NCI-H2081 (cell line): ENCODE results near the gene ERICH6B.

Source experiments
- DNase-seq, 2 experiments: peaks; one replicate each; lab custom pipeline; 2025; lab: John Stamatoyannopoulos, UW

ERICH6B gene

DNA sequence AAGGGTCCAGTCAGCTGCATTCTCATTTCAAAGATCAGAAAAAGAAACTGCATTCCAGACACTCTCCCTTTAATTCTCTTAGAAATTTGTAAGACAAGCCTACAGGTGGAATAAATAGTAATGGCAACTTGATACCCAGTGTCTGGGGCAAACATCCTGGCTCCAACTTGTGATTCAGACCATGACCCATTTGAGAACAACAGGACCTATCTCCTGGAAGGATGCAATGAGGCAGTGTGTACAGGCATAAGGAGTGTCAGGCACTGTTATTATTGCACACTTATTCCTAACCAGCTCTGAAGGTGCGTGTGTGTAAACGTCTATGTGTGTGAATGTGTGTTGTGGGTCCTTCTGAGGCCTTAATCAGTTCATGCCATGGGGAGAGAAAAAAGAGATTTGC, 13.9 kb downstream of the ERICH6B start:
- no peak for DNase-seq

DNA sequence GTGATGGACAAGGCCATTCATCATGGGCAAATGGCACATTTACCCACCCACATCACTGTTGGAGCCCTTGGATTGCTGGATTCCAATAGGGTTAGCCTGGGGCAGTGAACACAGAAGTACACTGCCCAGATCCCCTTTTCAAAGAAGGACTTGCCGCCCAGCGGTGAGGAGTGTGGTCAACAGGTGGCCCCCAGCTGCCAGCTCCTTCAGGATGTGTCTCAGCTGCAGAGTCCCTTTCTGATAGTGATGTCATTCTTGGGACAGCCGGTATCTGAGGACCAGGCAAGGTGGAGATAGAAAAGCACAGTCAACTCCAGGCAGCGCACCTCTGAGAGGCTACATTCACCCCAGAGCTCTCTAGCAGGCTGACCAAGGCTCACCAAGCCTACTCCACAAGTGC, 16.9 kb downstream of the ERICH6B start:
- DNase-seq = no peak

DNA sequence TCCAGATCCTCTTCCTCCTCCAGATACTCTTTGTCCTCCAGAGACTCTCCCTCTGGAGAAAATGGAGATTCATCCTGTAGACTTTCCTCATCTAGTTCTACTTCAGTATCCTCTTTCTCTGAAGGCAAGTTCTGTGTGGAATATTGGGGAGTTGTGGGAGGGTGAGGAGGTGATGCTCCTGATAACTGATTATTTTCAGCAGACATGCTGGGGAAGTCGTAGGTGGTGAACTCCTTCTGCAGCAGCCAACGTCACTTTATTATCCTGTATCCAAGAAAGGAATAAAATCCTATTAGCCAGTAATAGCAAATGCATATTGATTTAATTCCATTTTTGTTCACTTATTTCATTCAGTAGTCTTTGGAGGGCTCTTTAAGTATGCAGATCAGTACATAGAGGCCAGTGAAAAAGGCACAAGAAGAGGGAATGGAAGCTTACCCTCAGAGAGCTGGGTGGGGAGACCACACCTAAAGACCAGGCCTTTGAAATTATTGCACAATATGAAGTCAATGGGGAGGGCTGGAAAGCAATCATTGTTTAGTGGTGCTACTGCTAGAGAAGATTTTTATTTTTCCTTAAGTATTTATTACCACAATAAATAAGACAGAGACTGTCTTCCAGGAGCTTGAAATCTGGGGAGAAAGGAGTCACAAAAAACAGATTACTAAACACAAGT, 18.6 kb downstream of the ERICH6B start:
- no peak for DNase-seq

GRCh38 chr13:45595965-45596364, 19.6 kb downstream of the ERICH6B start:
- no peak for DNase-seq

- DNase-seq = no peak
Measured at GRCh38 chr13:45594764-45595163, 20.8 kb downstream of the ERICH6B start.

GRCh38 chr13:45594227-45594626, 21.3 kb downstream of the ERICH6B start:
- DNase-seq = no peak

DNA sequence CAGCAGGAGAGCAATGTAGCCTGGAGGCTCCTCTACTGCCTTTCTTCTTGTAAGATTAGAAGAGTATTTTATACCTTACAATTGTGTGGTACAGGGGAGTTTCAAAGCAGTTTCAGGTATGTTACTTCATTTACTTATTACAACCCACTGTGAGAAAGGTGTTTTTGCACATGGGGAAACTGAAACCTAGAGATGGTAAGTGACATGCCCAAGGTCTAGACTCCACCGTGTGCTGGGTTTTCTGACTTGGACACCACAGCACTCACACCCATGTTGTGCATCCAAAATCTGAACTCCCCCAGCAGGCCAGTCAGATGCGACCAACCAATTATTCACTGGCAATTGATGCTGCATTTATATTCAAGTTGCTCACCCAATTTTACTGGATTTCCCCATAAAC, 22.8 kb downstream of the ERICH6B start:
- no peak for DNase-seq

DNA sequence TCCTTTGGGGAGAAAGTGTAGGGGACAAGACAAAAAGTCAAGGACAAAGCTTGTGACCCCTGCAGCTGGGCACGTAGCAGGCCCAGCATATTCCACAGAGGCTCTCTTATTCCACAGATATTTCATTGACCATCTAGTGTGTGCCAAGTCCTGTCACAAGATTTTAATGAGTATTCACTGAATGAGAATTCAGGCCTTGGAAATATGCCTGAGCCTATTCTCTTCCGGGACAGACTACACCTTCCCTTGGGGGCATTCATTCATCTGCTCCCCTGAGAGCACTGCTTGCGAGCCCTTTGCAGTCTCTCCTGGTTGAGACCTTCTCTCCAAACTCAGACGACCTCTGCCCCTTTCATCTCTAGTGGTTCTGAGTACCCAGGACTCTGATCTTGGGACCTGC, 25.5 kb downstream of the ERICH6B start:
- no peak for DNase-seq

GRCh38 chr13:45587897-45588296, 27.6 kb downstream of the ERICH6B start:
- DNase-seq = no peak

DNA sequence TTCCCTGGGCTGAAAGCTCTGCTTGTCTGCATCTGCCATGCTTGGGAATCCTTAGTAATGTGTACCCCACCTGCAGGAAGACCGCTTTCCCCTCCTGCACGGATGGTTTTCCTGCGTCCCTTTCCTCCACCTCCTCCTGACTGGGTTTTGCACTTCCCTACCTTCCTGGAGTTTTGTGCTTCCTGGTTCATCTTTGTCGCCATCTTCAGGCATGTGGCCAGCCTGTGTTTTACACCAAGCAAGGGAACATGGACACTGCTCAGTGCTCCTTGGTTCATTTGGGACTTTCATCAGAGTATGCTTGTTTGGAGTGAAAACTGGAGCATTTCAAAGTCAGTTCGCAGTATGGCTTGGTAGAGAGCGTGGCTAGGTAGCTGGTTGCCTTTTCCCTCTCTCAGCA, 30.7 kb downstream of the ERICH6B start:
- no peak for DNase-seq

DNA sequence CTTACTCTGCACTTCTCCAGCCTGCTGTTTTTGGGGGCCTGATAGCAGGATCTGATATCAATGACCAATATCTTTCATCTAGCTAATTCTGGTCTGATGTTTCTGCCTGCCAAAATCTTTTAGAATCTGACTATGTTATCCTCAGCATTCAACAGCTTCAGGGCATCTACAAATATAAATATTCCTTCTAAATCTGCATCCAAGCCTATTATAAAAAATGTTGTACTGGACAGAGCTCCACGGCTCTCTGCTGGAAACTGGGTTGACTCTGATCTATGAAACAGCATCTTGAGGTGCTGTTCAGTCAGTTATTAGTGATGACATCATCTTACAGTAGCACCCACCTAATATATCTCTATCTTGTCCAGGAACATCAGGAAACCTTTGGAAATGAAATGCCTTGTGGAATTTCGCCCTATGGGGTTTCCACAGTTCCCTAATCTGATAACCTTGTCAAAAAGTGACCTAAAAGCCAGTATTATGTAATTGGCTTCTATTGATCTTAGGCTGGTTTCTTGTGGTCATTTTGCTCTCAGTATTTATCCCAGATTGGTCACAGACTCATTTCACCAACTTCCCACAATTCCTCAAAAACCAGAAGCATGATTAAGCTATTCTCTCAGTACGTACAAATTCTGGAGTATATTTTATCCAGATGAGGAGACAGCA, 33.0 kb downstream of the ERICH6B start:
- DNase-seq = no peak

DNA sequence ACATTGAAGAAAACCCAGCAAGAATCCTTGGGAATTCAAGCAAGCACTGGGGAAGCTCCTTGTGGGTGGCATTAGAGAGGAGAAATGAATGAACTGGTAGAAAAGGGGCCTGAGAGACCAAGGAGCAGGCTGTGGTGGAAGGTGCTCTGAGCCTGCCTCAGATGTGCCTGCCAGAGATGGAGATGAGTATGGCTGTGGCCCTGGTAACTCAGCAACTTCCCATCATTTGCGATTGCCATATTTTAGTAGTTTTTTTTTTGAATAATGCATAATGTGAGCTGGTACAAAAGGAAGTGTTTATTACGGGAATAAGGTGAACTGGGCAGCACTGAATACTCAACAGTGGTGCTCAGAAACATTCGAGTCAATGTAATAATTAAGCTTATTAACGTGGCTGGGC, 39.1 kb downstream of the ERICH6B start:
- DNase-seq = no peak

GRCh38 chr13:45575830-45576180, 39.7 kb downstream of the ERICH6B start:
- peak in 1 of 2 experiments; percentile 20 for DNase-seq

- no peak for DNase-seq
Measured at GRCh38 chr13:45575146-45575829, 40.3 kb downstream of the ERICH6B start.

DNA sequence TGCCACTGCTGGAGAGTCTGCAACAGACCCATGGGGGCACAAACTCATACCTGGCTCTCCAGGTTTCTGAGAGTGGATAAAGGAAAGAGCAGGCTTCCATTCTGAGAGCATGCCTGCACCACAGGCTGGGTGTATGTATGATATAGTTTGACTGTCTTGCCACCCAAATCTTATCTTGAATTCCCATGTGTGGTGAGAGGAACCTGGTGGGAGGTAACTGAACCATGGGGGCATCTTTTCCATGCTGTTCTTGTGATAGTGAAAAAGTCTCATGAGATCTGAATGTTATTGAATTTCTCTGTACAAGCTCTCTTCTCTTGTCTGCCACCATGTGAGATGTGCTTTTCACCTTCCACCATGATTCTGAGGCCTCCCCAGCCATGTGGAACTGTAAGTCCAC, 50.2 kb downstream of the ERICH6B start:
- DNase-seq = no peak

- no peak for DNase-seq
Measured at GRCh38 chr13:45564133-45564776, 51.3 kb downstream of the ERICH6B start.

DNA sequence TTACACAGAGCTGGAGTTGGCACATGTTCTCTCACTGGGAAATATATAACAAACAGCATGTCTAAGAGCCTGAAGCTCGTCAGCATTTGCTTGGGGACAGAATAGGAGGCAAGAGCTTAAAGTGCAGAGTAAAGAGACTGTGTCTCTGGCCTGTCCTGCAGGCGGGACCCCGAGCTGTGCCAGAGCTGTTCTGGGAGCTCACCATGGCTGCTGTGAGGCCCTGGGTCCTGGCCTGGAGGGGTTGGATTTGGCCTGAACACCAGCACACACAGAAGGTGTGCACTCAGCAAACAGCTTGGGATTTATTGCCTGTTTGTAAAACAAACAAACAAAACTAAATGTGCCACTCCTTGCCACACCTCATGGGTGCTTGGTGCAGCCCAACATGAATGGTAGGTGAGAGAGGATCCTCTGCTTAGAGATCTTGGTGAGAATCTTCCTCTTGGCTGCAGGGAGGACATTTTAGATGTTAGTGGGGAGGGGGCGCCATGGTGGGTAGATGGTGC, 60.9 kb downstream of the ERICH6B start:
- no peak for DNase-seq

DNA sequence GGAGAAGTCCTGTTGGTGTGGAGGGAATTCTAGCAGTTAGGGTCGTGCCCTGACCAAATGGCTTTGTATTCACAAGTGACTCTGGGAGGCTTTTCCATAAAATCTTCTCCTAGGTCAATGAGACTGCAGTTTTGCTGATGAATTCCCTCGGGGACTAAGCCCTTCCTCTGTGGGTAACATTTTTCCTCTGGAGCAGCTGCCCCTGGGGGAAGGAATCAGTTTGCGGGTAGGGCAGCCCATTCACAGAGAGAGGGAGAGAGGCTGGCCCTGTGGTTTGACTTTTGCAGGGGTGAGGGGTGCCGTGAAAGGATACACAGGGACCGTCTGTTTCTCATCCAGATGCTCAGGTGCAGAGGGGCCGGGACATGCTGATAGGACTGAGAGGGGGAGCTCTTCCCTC, 67.3 kb downstream of the ERICH6B start:
- no peak for DNase-seq

- DNase-seq = no peak
Measured at GRCh38 chr13:45546410-45546765, 69.2 kb downstream of the ERICH6B start.

DNA sequence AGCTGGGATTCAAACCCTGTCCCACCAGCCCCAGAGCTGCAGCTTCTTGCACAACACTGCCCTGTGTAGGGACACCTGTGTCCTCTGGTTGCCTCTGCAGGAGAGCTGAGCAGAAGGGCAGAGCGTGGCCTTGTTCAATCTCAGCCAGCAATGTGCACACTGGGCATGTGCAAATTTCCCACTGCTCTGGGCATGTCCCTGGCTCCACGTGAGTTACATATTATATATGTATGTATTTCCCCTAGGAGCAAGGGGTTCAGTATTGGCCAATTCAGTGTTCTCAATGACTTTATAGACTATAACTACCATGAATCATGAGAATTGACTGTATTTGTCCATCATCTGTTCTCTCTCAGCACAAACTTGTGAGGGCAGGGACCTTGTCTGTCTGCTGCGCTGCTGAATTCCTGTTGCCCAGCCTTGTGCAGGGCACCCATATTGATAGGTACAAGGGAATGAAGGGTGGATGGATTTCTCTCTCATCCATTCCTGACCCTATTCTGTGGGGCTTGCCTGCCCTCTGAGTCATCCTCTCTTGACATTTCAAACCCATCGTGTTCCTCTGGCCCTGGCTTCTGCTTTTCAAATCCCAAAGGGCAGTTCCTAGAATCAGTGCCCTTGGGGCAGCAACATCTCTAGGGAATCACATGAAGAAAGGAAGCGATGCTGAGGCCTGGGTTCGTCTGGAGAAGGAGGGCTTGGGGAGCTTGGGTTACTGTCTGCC, 69.7 kb downstream of the ERICH6B start:
- DNase-seq = no peak

GRCh38 chr13:45544520-45544919, 71.0 kb downstream of the ERICH6B start:
- no peak for DNase-seq

- DNase-seq = no peak
Measured at GRCh38 chr13:45542878-45543277, 72.7 kb downstream of the ERICH6B start.
